Placental epithelial cell (primary cell): ENCODE data around the gene CLEC5A. TPM values are rescaled to one million over a fixed set of nuclear protein-coding genes. Genes with fewer than 3 reads are reported as not detected.

Experiments used
- total RNA-seq: library from RNA; depleted of rRNA; stranded (reverse); fragments of >200 nt; gene quantifications from 2 replicates; pipeline ENCODE4 v1.2.3, GENCODE V29; 2012

CLEC5A gene
- total RNA-seq: not detected in 2 replicates

GRCh38 chr7:141946796-141947195, at the start of gene CLEC5A:
Gene CLEC5A (minus strand): TSS chr7:141946974. CDS start chr7:141946292, 682 bp downstream.

GRCh38 chr7:141973673-141974072, 26.9 kb upstream of the CLEC5A start, which contains the start of gene TAS2R38:
Gene TAS2R38 (minus strand): TSS chr7:141973773. CDS start chr7:141973689, 84 bp downstream.

GRCh38 chr7:141916099-141916498, 30.7 kb downstream of the CLEC5A start, which contains the start of gene OR9A4:
Gene OR9A4 (plus strand): TSS chr7:141916399. CDS start chr7:141918876, 2,477 bp downstream.

Other genes with a start within 250 kb of the CLEC5A start
- 6.0 and 7.5 TPM in 2 replicates for gene DENND11, start 244.8 kb downstream of the CLEC5A start, total RNA-seq
- gene WEE2, start 238.6 kb downstream of the CLEC5A start, total RNA-seq: not detected in 2 replicates
- 58.5 and 81.2 TPM in 2 replicates for gene SSBP1, start 208.6 kb downstream of the CLEC5A start, total RNA-seq
- gene TAS2R3, start 182.9 kb downstream of the CLEC5A start, total RNA-seq: 2.1 and 3.5 TPM in 2 replicates
- 2.1 and 4.3 TPM in 2 replicates for gene TAS2R4, start 170.3 kb downstream of the CLEC5A start, total RNA-seq
- gene TAS2R5, start 156.8 kb downstream of the CLEC5A start, total RNA-seq: 2.6 and 3.5 TPM in 2 replicates
- not detected in 2 replicates for gene PRSS37, start 105.5 kb downstream of the CLEC5A start, total RNA-seq
- not detected in 2 replicates for gene OR9A4, start 30.6 kb downstream of the CLEC5A start, total RNA-seq
- gene TAS2R38, start 26.8 kb upstream of the CLEC5A start, total RNA-seq: under 0.01 TPM in 1 of 2 replicates, not detected in the other
- gene MGAM, start 48.9 kb upstream of the CLEC5A start, total RNA-seq: 2.0 and 6.8 TPM in 2 replicates
- gene MGAM2, start 164.7 kb upstream of the CLEC5A start, total RNA-seq: under 0.01 TPM in 1 of 2 replicates, not detected in the other